GM19324 (cell line): ENCODE results near the gene DNAAF3.
"Not testable (repeated sequence)": the region's sequence is repeated elsewhere in the genome, so short reads cannot be mapped to it uniquely, and the experiment has no call there.

Experiments used
- ATAC-seq: cut with Tn5 transposase; IDR thresholded peaks from one replicate; pipeline ENCODE4 v1.9.1; 2021; ENCODE audit warnings: mild to moderate bottlenecking, moderate library complexity; ENCODE audit not compliant: unreplicated experiment, low FRiP score

The DNAAF3 gene

GRCh38 chr19:55156202-55157063 lies 10.0 kb downstream of the DNAAF3 start:
- ATAC-seq, result no peak

GRCh38 chr19:55155784-55156183 lies 10.6 kb downstream of the DNAAF3 start:
- ATAC-seq, result not testable (repeated sequence)

- ATAC-seq, result no peak
Observed at GRCh38 chr19:55153652-55154264, 12.7 kb downstream of the DNAAF3 start.

- no peak for ATAC-seq
Observed at GRCh38 chr19:55152017-55152416, 14.4 kb downstream of the DNAAF3 start.

GRCh38 chr19:55149078-55150003 lies 17.1 kb downstream of the DNAAF3 start, which contains the start of gene TNNT1:
TSS of gene TNNT1 (minus strand) at chr19:55149206. CDS start at chr19:55147157, 2,049 bp downstream.
- no peak for ATAC-seq

GRCh38 chr19:55147545-55148251 lies 18.7 kb downstream of the DNAAF3 start:
- no peak for ATAC-seq

GRCh38 chr19:55146705-55147273 lies 19.6 kb downstream of the DNAAF3 start:
- no peak for ATAC-seq

- ATAC-seq, result no peak
Observed at GRCh38 chr19:55146078-55146704, 20.2 kb downstream of the DNAAF3 start.

GRCh38 chr19:55145232-55145631 lies 21.2 kb downstream of the DNAAF3 start:
- no peak for ATAC-seq

- ATAC-seq, result no peak
Observed at GRCh38 chr19:55141696-55142095, 24.7 kb downstream of the DNAAF3 start.

GRCh38 chr19:55137915-55138314 lies 28.5 kb downstream of the DNAAF3 start:
- ATAC-seq, result no peak

- ATAC-seq, result no peak
Observed at GRCh38 chr19:55136399-55137102, 29.9 kb downstream of the DNAAF3 start.

GRCh38 chr19:55134736-55135135 lies 31.7 kb downstream of the DNAAF3 start:
- ATAC-seq, result no peak

- no peak for ATAC-seq
Observed at GRCh38 chr19:55133639-55134444, 32.6 kb downstream of the DNAAF3 start.

GRCh38 chr19:55132453-55133129 lies 33.8 kb downstream of the DNAAF3 start:
- ATAC-seq, result no peak

- no peak for ATAC-seq
Observed at GRCh38 chr19:55131421-55131820, 35.0 kb downstream of the DNAAF3 start.

- no peak for ATAC-seq
Observed at GRCh38 chr19:55119053-55119452, 47.4 kb downstream of the DNAAF3 start.
